Kidney (tissue), 14 donors: ENCODE results near the gene NLRC5. TPM values are rescaled to one million over a fixed set of nuclear protein-coding genes. Genes with fewer than 3 reads are reported as not detected.
"Not testable (repeated sequence)": the region's sequence is repeated elsewhere in the genome, so short reads cannot be mapped to it uniquely, and the experiment has no call there.

Experiments
- DNase-seq, 5 donors: peaks; one replicate each; pipeline ENCODE4 v3.0.0-alpha.2; 2013 to 2020
- FAIRE-seq: peaks from 2 replicates; lab custom pipeline; 2012; peaks lifted over from hg19 to GRCh38; lab: Jason Lieb, UNC
- H3K27ac ChIP-seq, 2 donors: one replicate each; pipeline ENCODE4 v1.7.0; 2013; ENCODE audit warnings: low read depth in 2 of 2, low read length in 2 of 2, inconsistent platforms in 1 of 2
- H3K27me3 ChIP-seq: one replicate; pipeline ENCODE4 v1.7.1; 2013; ENCODE audit warnings: low read length, inconsistent platforms; ENCODE audit not compliant: control insufficient read depth, insufficient read depth
- H3K36me3 ChIP-seq, 3 donors: one replicate each; pipeline versions ENCODE4 v1.7.0 to v1.7.1; 2013; ENCODE audit warnings: low read length in 3 of 3, control low read depth in 1 of 3, inconsistent platforms in 1 of 3; ENCODE audit not compliant: insufficient read depth in 3 of 3, control insufficient read depth in 2 of 3
- H3K4me1 ChIP-seq, 3 donors: one replicate each; pipeline versions ENCODE4 v1.7.0 to v1.7.1; 2013; ENCODE audit warnings: low read length in 3 of 3, inconsistent platforms in 1 of 3, low read depth in 1 of 3; ENCODE audit not compliant: control insufficient read depth in 2 of 3, insufficient read depth in 2 of 3
- H3K4me3 ChIP-seq, 3 donors: one replicate each; pipeline versions ENCODE4 v1.7.0 to v1.8.1; 2013; ENCODE audit warnings: low read length in 3 of 3, control low read depth in 1 of 3, inconsistent platforms in 1 of 3
- H3K9ac ChIP-seq, 3 donors: one replicate each; pipeline versions ENCODE4 v1.7.0 to v1.7.1; 2013; ENCODE audit warnings: low read length in 3 of 3, control low read depth in 1 of 3, inconsistent platforms in 1 of 3
- H3K9me3 ChIP-seq, 3 donors: one replicate each; pipeline versions ENCODE4 v1.7.0 to v1.7.1; 2013; ENCODE audit warnings: low read length in 3 of 3, control low read depth in 1 of 3, inconsistent platforms in 1 of 3; ENCODE audit not compliant: control insufficient read depth in 2 of 3, insufficient read depth in 1 of 3
- intact Hi-C: fragments of 100-400 bp; cut with DNase I; formaldehyde crosslinking; loops from one replicate; pipeline ENCODE4 v1.11.1; 2022
- polyA plus RNA-seq: library from polyadenylated mRNA; stranded (reverse); fragments of 350-450 nt; fragmentation: Illumina TruSeq; extraction: RNeasy Lipid Tissue Mini Kit (QIAGEN cat#74804); gene quantifications from one replicate; pipeline ENCODE4 v1.2.3, GENCODE V29; 2014; ENCODE audit warnings: low read depth, low replicate concordance; ENCODE audit not compliant: insufficient read depth
- total RNA-seq: library from RNA; stranded (reverse); fragmentation: NEBNext Ultra II Directional; extraction: Animal tissue kit (Norgen Biotek cat#: 25700); gene quantifications from one replicate; pipeline ENCODE4 v1.2.1, GENCODE V29; 2021
- TF ChIP-seq, protein P1 (sequence below): IDR thresholded peaks from 3 replicates; pipeline ENCODE4 v1.5.1; 2012; ENCODE audit warnings: mild to moderate bottlenecking, moderate library complexity, borderline replicate concordance; ENCODE audit not compliant: insufficient read depth; ENCODE audit errors: extremely low read depth
- donor health status: control.
- donor health status: control.
- donor health status: control.
- donor health status: control.
- donor health status: control.
- donor health status: DM: yes; HTN: yes; CAD: no.
- donor health status: Normal renal cell carcinoma (clear cell type).

Gene NLRC5
- total and polyA plus RNA-seq, 2 donors from 2014 or later: 7.1 to 55.6 TPM

DNA sequence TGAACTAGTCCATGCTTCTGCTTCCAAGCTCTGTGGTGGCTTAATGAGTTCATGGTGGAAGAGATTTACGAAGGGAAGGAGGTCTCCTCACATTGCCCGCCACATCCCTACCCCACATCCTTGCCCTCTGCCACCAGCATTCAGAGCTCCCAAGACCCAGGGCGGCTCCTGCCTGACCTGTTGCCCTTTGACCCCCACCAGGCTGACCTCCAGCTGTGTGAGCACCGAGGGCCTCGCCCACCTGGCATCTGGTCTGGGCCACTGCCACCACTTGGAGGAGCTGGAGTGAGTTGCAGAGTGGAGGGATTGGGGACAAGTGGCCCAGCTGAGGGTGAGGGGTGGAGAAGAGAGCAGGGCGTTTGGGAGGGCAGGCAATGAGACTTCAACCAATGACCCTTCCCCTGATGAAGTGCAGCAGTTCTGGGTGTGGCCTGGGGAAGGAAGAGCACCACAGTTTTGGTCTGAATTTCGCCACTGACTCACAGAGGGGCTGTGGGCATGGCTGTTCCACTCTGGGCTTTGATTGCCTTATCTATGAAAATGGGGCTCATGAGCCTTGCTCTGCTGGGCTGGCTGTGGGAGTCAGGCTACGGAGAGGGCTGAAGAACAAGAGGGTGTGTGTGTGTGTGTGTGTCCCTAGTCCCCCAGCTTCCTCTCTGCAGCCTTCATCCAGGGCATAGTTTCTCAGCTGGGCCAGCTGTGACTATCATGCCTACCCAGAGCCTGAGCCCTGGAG is 80.4 kb downstream of the NLRC5 start:
- intact Hi-C loops: no loop called here
- Histone ChIP-seq H3K4me3 (no peak overlapping the region), H3K9ac (no peak overlapping the region), H3K27ac (no peak overlapping the region), H3K36me3 (peaks cover 0 to 2% (median 0%) of the 10 kb centered on the region in 3 donors), H3K4me1 (no peaks in the 10 kb centered on the region), H3K9me3 (no peaks in the 10 kb centered on the region), H3K27me3 (no peaks in the 10 kb centered on the region)
- no peak for FAIRE-seq
- TF ChIP-seq, protein P1, sequence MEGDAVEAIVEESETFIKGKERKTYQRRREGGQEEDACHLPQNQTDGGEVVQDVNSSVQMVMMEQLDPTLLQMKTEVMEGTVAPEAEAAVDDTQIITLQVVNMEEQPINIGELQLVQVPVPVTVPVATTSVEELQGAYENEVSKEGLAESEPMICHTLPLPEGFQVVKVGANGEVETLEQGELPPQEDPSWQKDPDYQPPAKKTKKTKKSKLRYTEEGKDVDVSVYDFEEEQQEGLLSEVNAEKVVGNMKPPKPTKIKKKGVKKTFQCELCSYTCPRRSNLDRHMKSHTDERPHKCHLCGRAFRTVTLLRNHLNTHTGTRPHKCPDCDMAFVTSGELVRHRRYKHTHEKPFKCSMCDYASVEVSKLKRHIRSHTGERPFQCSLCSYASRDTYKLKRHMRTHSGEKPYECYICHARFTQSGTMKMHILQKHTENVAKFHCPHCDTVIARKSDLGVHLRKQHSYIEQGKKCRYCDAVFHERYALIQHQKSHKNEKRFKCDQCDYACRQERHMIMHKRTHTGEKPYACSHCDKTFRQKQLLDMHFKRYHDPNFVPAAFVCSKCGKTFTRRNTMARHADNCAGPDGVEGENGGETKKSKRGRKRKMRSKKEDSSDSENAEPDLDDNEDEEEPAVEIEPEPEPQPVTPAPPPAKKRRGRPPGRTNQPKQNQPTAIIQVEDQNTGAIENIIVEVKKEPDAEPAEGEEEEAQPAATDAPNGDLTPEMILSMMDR: no peak
- DNase-seq: no peak

DNA sequence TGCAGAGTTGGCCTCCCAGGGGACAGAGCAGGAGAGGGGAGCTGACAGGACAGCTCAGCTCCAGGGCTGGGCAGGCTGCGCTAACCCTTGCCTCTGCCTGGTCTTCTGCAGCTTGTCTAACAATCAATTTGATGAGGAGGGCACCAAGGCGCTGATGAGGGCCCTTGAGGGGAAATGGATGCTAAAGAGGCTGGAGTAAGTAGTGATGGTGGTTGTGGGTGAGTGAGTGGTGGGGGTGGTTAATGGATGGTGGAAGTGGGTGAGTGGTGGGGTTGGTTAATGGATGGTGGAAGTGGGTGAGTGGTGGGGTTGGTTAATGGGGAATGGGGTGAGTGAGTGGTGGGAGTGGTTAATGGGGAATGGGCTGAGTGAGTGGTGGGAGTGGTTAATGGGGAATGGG is 81.1 kb downstream of the NLRC5 start:
- H3K9ac ChIP-seq: no peak overlapping the region
- H3K27me3 ChIP-seq: no peaks in the 10 kb centered on the region
- no peak for FAIRE-seq
- no peaks in the 10 kb centered on the region for H3K4me1 ChIP-seq
- H3K9me3 ChIP-seq: no peaks in the 10 kb centered on the region
- DNase-seq: no peak
- TF ChIP-seq, protein P1: no peak
- no peak overlapping the region for H3K4me3 ChIP-seq
- intact Hi-C loops: no loop called here
- H3K36me3 ChIP-seq: peaks cover 0 to 2% (median 0%) of the 10 kb centered on the region in 3 donors
- H3K27ac ChIP-seq: no peak overlapping the region

DNA sequence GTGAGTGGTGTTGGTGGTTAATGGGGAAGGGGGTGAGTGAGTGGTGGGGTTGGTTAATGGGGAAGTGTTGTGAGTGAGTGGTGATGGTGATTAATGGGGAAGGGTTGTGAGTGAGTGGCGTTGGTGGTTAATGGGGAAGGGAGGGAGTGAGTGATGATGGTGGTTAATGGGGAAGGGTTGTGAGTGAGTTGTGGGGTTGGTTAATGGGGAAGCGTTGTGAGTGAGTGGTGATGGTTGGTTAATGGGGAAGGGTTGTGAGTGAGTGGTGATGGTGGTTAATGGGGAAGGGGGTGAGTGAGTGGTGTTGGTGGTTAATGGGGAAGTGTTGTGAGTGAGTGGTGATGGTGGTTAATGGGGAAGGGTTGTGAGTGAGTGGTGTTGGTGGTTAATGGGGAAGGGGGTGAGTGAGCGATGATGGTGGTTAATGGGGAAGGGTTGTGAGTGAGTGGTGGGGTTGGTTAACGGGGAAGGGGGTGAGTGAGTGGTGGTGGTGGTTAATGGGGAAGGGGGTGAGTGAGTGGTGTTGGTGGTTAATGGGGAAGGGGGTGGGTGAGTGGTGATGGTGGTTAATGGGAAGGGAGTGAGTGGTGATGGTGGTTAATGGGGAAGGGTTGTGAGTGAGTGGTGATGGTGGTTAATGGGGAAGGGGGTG is 81.8 kb downstream of the NLRC5 start:
- H3K4me3 ChIP-seq, H3K36me3 ChIP-seq, H3K9me3 ChIP-seq, DNase-seq, intact Hi-C loops, H3K27ac ChIP-seq, H3K27me3 ChIP-seq, FAIRE-seq, H3K4me1 ChIP-seq, H3K9ac ChIP-seq: not testable (repeated sequence)

DNA sequence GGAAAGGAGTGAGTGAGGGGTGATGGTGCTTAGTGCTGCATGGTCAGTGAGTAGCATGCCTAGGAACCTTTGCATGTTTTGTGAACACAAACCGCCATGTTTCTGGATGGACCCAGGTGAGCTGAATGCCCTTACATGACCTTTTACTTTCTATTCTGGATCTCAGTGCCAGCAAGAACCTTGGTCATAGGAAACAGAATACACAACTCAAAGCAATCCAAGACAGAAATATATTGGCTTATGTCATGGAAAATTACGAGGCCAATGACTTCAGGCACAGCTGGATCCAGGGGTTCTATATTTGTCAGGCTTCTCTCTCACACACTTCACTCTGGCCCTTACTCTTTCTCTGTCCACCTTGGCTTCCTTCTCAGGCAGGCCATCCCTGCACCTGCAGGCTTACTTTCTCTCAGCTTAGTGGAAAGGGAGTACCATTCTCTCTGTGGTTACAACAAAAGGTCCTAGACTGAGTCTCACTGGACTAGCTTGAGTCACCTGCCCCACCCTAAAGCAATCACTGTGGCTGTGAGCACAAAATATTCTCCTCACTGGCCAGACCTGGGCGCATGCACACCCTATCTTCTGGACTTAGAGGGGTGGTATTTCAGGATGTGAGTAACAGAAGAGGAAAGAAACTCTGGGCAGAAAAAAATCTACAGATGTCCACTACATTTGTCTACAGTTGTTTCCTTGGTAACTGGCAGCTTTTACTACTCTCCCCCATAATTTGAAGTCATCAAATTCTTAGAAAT is 82.7 kb downstream of the NLRC5 start:
- Histone ChIP-seq H3K9ac (no peak overlapping the region), H3K36me3 (peaks cover 0 to 2% (median 0%) of the 10 kb centered on the region in 3 donors), H3K4me1 (no peaks in the 10 kb centered on the region), H3K27ac (no peak overlapping the region), H3K27me3 (no peaks in the 10 kb centered on the region), H3K4me3 (no peak overlapping the region), H3K9me3 (no peaks in the 10 kb centered on the region)
- no peak for FAIRE-seq
- TF ChIP-seq, protein P1: no peak
- intact Hi-C loops: no loop called here
- peak in 2 of 5 donors; percentile 27 to 53 for DNase-seq
